ENCODE measurements around the gene MRPL10.

GRCh38 chr17:47831934-47832327 is 590 bp upstream of the MRPL10 start:
- no peak for TF ChIP-seq CTCF (IDR thresholded peaks at IDR 0.05)
- TF ChIP-seq POLR2A (IDR thresholded peaks at IDR 0.05), result no peak
